HG03575 (cell line): Measurements from ENCODE around the gene CEACAM8.
"Not testable (repeated sequence)": the region's sequence is repeated elsewhere in the genome, so short reads cannot be mapped to it uniquely, and the experiment has no call there.

ENCODE experiments used
- ATAC-seq: cut with Tn5 transposase; IDR thresholded peaks from one replicate; pipeline ENCODE4 v1.9.1; 2021; ENCODE audit not compliant: unreplicated experiment, insufficient number of reproducible peaks, low FRiP score; ENCODE audit errors: extremely low read depth

The CEACAM8 gene

DNA sequence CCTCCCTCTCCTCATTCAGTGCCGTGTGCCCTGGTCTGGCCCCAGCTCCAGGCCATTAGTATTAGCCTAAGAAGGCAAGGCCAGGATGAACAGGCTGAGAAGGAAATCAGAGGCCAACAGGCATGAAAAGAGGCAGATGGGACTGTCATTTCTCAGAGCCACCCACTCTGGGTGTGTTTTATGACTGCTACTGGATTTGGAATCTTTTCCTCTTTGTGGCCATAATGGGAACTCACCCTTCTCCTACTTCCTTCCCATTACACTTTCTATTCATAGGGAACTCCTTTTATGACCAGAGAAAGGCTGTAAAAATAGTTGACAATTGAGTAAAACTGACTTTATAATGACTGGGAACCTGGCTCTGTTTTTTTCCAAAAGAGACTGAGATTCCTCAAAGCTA, 17.7 kb downstream of the CEACAM8 start:
- ATAC-seq, result no peak

DNA sequence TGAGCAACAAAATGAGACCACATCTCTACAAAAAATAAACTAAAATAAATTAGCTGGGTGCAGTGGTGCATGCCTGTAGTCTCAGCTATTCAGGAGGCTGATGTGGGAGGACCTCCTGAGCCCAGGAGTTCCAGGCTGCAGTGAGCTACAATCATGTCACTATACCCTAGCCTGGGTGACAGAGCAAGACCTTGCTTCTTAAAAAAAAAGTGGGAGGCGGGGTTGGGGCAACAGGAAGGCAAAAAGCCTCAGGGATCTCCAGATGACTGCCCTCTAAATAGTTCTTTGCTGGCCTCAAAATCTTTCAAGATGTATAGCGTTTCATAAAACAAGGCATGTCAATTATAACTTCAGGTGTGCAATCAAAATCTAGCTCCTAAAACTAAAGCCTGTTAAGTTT, 18.5 kb downstream of the CEACAM8 start:
- ATAC-seq, result no peak

DNA sequence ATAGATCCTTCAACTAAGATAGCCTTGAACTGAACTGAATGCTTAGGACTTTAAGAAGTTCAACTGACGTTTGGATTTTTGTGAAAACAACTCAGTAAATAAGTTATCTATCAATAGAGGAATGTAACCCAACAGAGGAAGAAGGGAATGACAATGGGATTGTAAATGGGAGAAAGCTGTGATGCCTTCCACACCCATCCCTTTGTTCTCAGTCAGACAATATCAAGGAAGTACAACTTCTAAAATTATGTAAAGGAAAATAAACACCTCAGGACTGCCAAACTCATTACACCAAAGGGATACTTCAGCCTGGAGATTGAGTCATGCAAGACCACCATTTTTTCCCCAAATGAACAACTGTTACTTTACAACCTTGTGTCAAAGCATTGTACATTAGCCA, 21.1 kb downstream of the CEACAM8 start:
- no peak for ATAC-seq

- no peak for ATAC-seq
Measured at GRCh38 chr19:42571116-42571515, 23.6 kb downstream of the CEACAM8 start.

DNA sequence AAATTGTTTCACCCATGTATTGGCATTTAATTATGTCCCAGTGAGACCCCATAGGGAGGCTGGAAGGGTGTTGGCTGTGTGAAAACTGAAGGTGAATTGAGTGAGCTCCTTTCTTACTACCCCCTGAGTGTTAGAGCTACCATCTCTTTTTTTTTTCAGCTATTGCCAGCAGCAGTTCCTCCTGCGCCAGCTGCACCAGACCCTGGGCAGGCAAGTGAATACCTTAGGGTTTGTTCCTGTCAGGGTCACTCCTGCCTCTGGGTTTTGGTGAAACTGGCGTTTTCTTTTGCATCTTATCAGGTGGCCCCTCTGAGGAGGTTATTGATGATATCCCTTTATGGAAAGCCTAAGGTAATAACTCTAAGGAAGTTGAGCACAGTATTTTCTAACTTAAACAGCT, 25.5 kb downstream of the CEACAM8 start:
- no peak for ATAC-seq

DNA sequence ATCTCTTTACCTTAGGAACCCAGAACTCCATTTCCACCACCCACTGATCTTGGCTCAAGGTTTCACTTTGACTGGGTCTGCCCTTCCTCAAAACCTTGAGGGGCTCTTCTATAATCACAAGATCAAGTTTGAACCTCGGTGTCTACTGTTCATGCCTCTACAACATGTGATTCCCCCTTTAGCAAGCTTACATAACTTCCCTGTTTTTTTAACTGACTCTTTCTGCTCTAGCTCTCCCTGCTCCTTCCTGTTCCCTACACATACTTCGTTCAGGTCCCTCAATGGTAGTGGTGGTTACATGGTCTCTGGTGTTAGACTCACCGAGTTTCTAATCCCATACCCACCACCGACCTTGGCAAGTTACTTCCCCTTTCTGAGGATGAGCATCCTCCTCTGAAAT, 26.7 kb downstream of the CEACAM8 start:
- no peak for ATAC-seq

- no peak for ATAC-seq
Measured at GRCh38 chr19:42567567-42567966, 27.2 kb downstream of the CEACAM8 start.

- ATAC-seq, result no peak
Measured at GRCh38 chr19:42563352-42564210, 31.1 kb downstream of the CEACAM8 start.

- no peak for ATAC-seq
Measured at GRCh38 chr19:42561512-42561911, 33.2 kb downstream of the CEACAM8 start.

- ATAC-seq, result no peak
Measured at GRCh38 chr19:42560731-42561130, 34.0 kb downstream of the CEACAM8 start.

GRCh38 chr19:42558450-42559150, 36.1 kb downstream of the CEACAM8 start:
- ATAC-seq, result no peak

DNA sequence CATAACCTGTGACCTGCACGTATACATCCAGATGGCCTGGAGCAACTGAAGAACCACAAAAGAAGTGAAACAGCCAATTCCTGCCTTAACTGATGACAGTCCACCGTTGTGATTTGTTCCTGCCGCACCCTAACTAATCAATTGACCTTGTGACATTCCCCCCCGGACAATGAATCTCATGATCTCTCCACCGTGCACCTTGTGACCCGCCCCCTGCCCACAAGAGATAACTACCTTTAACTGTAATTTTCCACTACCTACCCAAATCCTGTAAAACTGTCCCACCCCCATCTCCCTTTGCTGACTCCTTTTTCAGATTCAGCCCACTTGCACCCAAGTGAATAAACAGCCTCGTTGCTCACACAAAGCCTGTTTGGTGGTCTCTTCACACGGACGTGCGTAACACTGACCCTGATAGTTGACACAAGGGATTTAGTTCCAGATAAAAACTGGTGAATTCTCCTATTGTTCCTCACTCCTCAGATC, 37.3 kb downstream of the CEACAM8 start:
- not testable (repeated sequence) for ATAC-seq

DNA sequence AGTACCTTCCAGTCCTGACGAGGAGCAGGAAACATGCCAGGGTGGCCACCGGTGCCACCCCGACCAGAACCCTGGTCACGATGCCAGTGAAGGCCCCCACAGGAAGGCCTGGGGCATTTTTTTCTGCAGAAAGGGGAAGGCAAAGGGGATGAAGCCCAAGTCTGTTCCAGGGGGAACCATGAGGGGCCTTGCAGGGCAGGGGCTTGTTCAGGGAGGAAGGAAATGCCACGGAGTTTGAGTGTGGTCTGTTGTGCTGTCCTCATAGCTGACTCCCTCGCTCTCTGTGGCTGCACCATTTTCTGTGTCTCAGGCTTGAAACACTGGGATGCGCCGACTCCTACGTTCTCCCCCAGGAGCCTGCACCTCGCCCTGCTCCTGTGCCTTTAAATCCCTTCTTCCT, 38.9 kb downstream of the CEACAM8 start:
- ATAC-seq, result no peak

DNA sequence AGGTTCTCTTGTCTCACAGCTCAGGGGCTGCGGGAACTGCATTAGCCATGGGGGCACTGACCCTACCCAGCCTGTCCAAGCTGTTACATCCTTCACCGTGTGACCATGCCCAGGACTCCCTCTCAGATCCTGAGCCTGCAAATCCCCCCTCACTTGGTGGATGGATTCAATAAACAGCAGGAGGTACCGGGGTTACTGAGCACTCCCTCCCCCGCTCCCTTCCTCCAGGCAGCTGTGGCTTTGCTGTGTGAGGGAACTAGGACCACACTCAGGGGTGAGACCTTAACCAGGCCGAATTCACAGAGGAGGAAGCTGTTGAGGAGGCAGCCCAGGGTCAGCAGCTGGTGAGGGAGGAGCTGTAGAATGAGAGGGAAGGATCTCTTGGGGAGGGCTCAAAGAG, 39.4 kb downstream of the CEACAM8 start:
- no peak for ATAC-seq

DNA sequence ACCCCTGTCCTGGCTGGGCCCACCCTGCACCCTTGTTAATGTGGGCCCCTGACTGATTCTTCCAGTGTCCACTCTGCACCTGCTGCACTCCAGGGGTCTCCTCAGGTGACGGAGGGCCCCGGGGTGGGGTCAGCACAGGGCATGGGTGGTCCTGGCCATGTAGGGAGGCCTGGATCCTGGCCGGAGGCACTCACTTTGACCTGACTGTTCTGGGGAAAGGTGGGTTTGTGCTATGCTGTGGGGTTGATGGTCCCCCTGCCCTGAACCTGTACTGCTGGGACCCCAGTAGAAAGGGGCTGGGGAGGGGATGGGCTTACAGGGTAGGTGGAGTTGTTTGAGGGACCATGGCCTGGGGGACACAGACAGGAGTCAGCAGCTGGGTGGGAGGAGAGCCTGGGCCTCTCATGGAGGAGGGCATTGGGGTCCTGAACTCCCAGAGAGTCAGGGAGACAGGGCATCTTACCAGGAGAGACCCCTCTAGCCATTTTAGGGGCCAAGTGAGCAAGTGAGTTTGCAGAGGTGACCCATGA, 40.6 kb downstream of the CEACAM8 start:
- no peak for ATAC-seq

GRCh38 chr19:42553292-42554045, 41.3 kb downstream of the CEACAM8 start:
- ATAC-seq, result no peak

GRCh38 chr19:42552086-42553065, 42.3 kb downstream of the CEACAM8 start:
- no peak for ATAC-seq

DNA sequence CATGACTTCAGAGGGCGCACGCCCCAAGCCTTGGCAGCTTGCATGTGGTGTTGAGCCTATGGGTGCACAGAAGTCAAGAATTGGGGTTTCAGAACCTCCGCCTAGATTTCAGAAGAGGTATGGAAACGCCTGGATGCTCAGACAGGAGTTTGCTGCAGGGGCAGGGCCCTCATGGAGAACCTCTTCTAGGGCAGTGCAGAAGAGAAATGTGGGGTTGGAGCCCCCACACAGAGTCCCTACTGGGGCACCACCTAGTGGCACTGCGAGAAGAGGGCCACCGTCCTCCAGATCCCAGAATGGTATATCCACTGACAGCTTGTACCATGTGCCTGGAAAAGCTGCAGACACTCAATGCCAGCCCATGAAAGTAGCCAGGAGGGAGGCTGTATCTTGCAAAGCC, 44.2 kb downstream of the CEACAM8 start:
- ATAC-seq, result not testable (repeated sequence)
